ENCODE data around the gene NFYA.
A peak's percentile ranks its signal among the peaks of the same experiment; 100 is the strongest.
"Not testable (repeated sequence)": the region's sequence is repeated elsewhere in the genome, so short reads cannot be mapped to it uniquely, and the experiment has no call there.

NFYA gene

DNA sequence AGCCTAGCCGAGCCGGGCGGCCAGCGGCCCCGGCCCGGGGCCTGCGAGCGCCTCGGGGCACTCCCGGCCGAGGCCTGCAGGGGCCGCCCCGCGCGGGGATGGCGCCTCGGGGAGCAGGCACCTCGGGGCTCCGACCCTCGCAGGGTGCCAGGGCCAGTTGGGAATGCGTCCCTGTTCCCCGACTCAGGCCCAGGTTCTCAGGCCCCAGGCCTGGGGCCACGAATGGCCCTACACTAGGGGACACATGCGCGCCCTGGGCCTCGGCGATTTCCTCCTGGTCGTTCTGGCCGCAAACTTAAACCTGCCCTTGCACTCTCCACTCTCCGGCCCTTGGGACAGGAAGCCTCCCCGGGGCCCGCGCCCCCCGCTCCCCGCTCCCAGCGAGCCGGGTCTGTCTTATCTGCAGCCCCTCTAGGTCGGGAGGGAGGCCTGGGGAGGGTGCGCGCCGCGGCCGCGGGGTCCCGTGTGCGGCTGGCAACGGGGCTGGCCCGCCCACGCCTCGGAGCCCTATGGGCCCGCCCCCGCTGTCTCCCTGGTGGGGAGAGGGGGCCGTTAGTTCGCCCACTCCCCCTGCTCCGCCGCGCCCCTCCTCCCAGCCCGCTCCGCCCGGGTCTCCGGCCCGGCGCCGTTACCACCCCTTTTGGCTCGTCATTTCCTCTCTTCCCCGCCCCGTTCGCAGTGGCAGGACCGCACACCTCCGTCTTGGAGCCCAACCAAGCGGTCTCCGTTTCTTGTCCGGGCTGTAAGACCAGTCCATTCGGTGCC is 611 bp downstream of the NFYA start:
- peak; percentile 81 for DNase-seq (ENCODE audit: low spot score)

DNA sequence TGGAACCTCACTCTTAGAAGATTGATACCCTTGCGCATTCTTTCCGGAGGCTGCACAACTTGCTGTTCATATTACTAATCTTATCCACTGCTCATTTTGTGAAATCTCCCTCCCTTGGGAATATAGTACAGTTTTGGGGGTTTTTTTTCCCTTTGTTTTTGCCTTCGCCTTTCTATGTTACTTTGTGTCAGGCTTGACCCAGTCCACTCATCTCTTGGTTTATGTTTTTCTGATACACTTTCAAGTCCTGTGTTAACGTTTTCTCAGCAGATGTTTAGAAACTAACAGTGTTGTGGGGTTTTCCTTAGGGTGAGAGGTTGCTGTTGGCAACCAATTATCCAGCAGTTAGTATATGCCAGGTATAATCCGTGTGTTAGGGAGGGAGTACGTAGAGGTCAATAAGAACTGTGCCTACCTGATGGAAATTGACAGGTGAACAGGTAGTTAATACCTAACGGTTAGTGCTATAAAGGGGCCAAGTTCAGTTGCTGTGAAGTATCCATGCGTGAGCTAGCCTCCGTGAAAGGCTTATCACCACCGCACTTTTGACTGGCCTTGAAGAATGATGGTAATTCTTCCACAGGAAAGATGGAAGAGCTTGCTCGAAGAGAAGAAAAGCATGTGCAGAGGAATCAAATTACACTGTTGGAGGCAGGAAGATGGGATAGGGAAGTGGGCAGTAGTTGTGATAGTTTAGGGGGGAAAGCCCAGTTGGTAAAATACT is 1.4 kb downstream of the NFYA start:
- DNase-seq (ENCODE audit: low spot score): no peak

DNA sequence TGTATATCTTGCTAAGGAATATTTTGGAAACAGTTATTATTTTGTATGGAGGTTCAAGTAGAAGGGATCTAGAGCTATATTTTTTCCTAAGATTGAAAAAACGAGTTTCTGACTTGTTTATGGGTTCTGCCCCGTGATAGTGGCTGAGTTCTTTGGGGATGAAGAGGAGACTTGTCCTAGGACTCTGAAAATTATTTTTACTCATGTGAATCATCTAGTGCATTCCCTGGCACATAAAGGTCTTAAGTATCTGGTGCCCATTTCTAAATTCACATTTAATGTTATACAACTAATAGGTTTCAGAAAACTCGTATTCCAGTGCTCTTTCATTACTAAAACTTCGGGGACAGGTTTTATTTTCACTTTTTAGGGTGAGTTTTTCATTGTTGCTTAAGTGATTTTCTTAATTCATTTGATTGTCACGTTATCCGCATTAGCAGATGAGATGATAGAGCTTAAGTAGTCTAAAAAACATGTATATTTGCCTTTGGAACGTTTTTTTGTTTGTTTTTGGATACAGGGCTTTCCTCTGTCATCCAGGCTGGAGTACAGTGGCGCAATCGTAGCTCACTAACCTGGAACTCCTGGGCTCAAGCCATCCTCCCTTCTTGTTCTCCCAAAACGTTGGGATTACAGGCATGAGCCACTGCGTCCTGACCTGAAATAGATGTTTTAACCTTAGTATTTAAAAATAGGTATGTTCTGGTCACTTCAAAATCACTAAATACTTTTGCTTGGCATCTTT is 2.1 kb downstream of the NFYA start:
- no peak for DNase-seq (ENCODE audit: low spot score)

DNA sequence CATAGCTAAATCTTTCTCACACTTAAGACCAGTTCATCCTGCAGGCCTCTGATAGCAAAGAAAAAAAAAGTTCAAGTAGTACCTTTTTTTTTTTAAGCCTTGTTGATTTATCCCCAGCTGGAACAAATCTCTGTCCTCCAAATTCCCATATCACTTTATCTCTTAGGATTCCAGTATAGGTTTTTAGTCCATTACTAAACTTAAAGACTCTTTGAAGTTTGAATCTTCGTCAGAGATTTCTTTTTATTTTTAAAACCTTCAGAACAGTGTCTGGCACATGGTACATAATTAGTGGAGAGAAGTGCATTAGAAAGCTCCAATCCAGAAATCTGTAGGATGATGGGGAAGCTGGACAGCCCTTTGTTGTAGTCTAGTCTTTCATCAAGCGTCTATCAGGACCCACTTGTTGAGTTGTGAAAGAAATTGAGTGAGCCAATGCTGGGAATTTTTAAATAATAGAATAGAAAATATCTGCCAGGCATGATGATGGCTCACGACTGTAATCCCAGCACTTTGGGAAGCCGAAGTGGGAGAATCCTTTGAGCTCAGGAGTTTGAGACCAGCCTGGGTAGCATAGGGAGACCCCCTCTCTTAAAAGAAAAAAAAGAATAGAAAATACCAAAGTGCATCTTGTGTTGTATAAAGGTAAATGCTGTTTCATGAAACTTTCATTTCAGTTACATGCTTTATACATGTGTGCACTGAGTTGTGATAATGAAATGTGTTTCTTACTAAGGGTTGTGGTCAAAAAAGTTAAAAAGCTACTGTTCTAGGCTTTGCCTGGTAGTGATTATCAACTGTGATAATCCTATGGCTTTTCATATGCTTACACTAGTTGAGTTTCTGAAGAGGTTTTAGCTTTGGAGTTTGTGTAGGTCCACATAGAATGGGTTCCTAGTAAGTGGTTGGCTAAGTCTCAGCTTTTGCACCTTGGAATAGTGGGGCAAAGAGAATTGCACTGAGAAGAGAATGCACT is 3.2 kb downstream of the NFYA start:
- no peak for DNase-seq (ENCODE audit: low spot score)

DNA sequence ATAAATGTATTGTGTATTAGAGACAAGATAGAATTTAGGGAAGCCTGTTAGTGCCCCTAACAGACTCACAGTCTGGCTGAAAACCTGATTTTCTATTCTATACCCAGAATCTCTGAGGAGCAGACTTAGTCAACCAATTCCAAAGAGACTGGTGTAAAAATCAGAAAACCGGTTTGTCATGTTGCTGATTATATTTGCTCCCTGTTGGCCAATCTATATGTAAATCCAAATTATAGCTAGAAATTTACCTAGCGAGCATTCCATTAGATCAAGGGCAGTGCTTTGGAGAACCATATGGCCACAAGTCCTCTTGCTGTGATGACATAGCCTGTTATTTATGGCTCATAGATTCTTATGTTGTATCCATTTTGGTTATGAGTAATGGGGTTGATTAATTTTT is 4.8 kb downstream of the NFYA start:
- no peak for DNase-seq (ENCODE audit: low spot score)

DNA sequence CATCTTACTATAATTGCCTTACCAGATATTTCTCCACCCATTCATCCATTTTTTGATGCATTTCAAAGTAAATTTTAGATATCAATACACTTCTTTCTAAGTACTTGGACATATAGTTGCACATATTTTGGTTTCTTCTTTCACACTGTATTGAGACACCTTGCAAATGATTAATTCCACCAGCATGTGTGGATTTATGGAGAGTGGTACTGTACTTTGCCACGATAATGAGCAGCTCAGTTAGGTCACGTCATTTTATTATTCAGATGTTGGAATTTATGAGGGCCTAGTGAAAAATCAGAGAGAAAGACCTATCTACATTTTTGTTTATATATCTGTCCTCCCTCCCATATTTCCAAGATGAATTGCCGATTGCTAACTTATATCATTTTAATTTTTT is 5.3 kb downstream of the NFYA start:
- DNase-seq (ENCODE audit: low spot score): no peak

DNA sequence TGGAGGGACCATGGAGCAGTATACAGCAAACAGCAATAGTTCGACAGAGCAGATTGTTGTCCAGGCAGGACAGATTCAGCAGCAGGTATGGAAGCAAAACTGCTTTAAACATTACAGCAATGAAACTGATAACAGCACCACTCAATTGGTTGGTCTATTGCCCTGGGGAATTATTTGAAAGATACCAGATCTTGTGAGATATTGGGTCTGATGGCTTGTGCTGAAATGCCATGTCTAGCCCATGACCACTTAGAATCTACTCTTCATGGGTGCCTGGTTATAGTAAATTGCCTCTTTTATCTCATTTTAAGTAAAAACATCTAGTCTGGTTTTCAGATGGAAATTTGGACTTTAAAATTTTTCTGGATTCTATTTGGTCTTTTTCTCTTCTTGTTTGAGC is 6.3 kb downstream of the NFYA start:
- no peak for DNase-seq (ENCODE audit: low spot score)

DNA sequence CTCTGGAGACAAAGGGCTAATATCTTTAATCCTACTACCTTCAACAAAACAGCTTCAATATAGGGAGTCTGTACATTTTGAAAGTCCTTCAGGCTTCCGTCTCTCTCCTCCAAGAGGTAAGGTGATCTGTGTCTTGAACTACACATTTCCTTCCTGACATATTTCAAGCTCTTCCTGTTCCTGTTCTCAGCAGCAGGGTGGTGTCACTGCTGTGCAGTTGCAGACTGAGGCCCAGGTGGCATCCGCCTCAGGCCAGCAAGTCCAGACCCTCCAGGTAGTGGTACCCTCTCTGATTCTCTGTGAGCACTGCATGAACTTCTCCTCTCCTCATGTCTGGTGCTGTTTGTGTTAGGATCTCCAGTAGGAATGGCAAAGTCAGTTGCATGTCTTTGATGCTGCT is 7.8 kb downstream of the NFYA start:
- no peak for DNase-seq (ENCODE audit: low spot score)

DNA sequence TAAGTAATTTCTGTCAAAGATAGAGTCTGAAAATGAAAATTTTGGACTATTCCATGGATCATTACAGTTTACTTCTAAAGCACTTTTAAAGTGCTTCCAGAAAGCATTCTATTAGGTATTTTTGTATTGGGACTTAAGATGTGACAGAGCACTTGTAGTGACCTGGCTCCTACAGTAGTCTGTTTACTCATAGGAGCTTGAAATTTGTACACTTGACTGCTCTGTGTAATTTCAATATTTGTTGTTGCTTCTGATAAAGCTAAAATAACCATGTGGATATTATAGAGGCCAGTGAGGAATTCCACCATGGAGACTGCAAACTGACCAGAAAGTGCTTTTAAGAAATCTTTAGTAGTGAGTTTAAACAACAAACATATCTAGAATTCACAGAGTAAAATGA is 10.3 kb downstream of the NFYA start:
- DNase-seq (ENCODE audit: low spot score): no peak

DNA sequence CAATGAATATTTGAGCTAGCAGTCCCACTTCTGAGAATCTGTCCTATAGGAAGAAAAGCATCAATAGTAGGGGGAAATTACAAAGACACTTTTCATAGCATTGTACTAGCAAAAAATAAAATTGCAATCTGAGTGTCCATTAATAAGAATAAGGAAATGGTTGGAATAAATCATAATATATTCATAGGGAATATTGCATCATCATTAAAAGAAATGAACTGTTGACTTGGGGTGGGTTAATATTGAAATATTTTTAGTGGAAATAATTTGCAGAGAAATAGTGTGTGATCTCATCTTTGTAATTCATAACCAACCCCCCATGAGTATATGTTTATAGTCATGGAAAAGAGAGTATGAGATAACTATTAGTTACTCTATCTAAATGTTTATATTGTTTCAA is 12.4 kb downstream of the NFYA start:
- DNase-seq (ENCODE audit: low spot score): no peak

DNA sequence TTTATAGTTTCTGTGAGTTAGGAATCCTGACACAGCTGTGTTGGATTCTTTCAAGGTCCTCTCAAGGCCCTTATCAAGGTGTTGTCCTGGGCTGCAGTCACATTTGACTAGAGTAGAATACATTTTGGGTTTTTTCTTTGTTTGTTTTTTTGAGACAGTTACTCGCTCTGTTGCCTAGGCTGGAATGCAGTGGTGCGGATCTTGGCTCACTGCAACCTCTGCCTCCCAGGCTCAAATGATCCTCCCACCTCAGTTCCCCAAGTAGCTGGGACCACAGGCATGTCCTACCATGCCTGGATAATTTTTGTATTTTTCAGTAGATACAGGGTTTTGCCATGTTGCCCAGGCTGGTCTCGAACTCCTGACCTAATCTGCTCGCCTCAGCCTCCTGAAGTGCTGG is 15.7 kb downstream of the NFYA start:
- no peak for DNase-seq (ENCODE audit: low spot score)

DNA sequence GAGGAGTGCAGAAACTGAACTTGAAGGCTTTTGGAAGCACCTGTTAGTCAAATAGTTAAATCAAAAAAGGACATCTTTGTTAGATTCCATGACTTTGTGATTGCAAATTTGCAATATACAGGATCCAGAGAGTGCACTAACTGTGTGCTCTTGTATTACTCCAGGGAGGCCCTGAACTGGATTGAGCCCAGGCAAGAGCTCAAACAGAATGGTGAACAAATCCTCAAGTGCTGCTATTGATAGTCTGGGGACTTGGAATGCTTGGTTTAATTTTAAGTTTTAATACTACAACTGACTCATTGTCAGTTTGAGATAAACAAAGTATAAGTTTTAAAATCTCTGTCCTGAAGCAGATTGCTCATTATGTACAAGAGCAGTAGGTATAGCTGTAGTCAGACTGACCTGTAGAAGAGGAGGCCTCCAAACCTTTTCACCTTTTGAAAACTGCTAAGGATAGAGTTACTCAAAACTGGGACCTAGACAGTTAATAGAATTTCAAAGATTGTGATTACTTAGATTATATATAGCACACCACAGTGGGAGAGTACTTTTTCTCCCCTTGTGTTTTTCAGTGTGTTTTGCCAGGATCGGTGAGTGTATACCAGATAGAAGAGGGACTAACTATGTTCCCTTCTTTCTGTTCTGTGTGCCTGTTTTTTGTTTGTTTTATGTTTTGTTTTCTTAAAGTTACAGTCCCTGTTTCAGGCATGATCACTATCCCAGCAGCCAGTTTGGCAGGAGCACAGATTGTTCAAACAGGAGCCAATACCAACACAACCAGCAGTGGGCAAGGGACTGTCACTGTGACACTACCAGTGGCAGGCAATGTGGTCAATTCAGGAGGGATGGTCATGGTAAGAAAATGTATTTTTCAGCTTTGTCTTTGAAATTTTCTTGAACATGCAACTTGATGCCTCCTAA is 18.3 kb downstream of the NFYA start:
- DNase-seq (ENCODE audit: low spot score): no peak

DNA sequence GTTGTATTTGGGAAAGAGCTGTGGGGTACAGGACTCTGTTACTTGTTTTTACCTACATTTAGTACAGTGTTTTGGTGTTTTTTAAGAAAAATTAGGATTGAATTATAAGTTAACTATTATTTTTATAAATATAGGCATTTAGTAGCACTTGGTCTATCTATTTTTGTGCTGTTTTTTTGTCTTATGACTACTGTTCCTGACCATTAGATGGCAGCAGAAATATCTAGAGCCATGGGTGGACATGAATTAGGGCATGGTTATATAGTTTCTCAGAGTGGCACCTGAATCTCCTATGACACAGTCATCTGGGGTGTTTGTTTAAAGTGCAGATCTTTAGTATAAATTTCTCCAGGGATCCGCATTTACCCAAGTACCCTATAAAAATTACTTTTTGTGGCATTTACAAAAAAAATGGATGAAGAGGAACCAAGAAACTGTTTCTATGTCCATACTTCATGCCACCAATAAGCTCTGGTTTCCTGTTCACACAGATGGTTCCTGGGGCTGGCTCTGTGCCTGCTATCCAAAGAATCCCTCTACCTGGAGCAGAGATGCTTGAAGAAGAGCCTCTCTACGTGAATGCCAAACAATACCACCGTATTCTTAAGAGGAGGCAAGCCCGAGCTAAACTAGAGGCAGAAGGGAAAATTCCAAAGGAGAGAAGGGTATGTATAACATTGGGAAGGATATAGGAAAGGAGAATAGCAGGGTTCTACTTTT is 19.8 kb downstream of the NFYA start:
- no peak for DNase-seq (ENCODE audit: low spot score)

DNA sequence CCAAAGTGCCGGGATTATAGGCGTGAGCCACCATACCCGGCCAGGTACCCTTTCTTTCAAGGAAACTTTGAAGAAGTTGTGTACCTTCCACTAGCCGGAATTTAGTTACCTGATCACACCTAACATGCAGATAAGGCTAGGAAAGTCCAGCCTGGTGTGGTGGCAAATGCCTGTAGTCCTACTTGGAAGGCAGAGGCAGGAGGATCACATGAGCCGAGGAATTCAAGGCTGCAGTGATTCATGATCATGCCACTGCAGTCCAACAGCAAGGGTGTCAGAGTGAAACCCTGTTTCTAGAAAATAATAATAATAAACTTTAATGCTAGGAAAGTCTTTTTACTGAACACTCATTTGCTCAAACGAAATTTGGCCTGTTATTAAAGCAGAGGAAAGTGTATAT is 21.0 kb downstream of the NFYA start:
- DNase-seq (ENCODE audit: low spot score): no peak

DNA sequence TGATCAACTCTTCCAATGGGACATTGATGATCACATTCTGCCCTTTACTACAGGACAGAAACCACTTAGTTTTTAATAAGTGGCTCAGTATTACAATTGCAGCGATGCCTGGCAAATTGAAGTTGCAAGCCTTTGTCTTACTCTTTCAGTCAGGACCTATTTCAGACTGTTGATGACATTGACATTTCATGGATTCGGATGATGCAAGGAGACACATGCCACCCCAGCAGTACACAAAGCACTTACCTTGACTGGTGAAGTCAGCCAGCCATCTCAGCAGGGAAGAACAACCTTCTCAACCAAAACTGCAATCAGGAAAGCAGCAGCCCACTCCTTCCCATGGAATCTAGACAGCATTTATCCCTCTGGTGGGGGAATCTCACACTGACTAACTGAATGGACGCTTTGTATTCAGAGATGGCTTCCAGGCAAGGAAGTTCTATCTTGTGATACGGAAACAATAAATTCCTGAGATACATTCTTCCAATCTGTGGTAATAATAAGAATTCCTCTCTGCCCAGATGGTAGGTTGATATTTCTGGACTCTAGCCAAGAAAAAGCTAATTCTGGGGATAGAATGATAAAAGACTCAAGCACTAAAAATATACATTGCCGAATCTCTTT is 24.8 kb downstream of the NFYA start:
- no peak for DNase-seq (ENCODE audit: low spot score)

DNA sequence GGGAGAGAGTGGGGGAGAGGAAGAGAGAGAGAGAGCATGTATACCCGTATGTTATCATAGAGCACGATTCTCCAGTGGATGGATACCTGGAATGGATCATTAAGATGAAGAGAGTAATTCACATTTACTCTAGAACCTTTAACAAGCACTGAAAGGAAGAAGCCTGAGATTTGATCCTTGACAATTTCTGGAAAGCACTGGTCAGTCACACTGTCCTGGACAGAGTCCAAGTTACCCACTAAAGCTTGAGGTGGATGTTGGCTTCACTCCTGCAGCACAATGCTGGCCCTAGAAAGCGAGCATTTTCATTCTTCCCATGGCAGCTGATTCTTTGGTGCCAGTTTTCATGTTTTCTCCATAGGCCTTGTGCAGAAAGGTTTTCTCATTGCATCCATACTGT is 25.6 kb downstream of the NFYA start:
- no peak for DNase-seq (ENCODE audit: low spot score)

DNA sequence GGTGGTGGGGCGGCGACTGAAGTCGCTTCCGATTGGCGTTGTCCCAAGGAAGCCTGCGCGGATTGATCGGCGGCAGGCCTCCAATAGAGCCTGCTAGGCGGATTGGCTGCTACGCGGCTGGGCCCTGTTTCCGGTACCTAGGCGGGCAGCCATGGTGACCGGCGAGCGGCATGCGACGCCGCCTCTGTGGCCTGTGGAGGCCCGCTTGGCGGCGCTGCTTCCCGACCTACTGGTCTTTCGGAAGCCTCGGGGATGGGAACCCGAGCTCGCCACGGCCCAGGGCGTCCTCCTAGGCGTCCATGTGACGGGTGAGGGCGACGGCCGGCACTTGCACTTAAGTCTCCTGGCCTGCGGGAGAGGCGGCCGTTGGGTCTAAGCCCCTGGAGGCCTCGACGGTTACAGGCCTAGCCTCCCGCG is 28.1 kb downstream of the NFYA start:
- no peak for DNase-seq (ENCODE audit: low spot score)

DNA sequence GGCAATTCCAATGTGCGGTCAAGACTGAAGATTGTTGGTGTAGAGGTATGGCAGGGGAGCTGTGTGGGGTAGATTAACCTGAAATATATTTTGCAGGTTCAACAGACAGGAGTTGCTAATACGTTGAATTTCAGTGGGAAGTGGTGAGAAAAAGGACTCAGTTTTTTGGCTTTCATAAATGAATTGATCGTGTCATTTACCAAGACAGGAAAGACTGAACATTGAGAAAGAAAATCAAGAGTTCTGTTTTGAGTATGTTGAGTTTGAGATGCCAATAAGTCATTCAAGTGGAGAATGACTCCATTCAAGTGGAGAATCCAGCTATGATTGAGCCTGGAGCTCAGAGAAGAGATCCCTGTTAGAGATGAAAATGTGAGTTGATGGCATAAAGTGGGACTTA is 31.1 kb downstream of the NFYA start:
- DNase-seq (ENCODE audit: low spot score): no peak

DNA sequence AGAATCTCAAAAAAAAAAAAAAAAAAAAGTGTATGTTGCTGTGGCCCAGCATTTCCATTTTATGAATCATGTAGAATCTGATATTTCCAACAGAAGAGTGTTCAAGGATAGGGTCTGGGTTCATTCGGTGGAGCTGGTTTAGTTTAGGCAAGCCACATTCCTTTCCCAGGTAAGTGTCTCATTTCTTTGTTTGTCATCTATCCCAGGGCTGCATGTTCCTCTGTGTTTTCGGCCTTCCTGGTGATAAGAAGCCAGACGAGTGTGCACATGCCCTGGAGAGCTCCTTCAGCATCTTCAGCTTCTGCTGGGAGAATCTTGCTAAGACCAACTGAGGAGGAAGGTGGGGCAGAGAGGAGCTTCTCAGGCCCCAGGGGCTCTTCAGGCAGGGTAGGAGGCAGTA is 38.2 kb downstream of the NFYA start:
- DNase-seq (ENCODE audit: low spot score): no peak

DNA sequence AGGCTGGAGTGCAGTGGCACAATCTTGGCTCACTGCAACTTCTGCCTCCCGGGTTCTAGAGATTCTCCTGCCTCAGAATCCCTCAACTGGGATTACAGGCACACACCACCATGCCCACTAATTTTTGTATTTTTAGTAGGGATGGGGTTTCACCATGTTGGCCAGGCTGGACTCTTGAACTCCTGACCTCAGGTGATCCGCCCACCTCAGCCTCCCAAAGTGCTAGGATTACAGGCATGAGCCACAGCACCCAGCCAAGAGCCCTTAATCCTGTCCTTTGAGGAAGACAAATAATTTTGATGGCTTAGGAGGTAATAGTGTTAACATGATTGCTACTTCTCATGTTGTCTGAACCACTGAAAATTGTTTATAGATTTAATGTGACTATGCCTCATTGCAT is 42.3 kb downstream of the NFYA start:
- not testable (repeated sequence) for DNase-seq (ENCODE audit: low spot score)
